ENCODE data around the gene TUBB4A.

The TUBB4A gene

GRCh38 chr19:6457958-6458694 lies 44.0 kb downstream of the TUBB4A start:
- TF ChIP-seq, protein P1, sequence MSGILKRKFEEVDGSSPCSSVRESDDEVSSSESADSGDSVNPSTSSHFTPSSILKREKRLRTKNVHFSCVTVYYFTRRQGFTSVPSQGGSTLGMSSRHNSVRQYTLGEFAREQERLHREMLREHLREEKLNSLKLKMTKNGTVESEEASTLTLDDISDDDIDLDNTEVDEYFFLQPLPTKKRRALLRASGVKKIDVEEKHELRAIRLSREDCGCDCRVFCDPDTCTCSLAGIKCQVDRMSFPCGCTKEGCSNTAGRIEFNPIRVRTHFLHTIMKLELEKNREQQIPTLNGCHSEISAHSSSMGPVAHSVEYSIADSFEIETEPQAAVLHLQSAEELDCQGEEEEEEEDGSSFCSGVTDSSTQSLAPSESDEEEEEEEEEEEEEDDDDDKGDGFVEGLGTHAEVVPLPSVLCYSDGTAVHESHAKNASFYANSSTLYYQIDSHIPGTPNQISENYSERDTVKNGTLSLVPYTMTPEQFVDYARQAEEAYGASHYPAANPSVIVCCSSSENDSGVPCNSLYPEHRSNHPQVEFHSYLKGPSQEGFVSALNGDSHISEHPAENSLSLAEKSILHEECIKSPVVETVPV (CRISPR knock-in tag; IDR thresholded peaks at IDR 0.05), result no peak
- TF ChIP-seq ZFP3 (CRISPR knock-in tag; IDR thresholded peaks at IDR 0.05) (no peak), CREB5 (CRISPR knock-in tag; IDR thresholded peaks at IDR 0.05; ENCODE audit: low read depth) (no peak), ARNTL (CRISPR knock-in tag; IDR thresholded peaks at IDR 0.05; ENCODE audit: borderline replicate concordance, low read depth) (no peak), GLIS3 (CRISPR knock-in tag; IDR thresholded peaks at IDR 0.05) (no peak), ZC3H10 (CRISPR knock-in tag; IDR thresholded peaks at IDR 0.05) (no peak), ZNF8 (CRISPR knock-in tag; IDR thresholded peaks at IDR 0.05) (no peak), PPARA (CRISPR knock-in tag; IDR thresholded peaks at IDR 0.05; ENCODE audit: borderline replicate concordance) (no peak), OSR1 (CRISPR knock-in tag; IDR thresholded peaks at IDR 0.05) (no peak), BACH2 (CRISPR knock-in tag; IDR thresholded peaks at IDR 0.05; ENCODE audit: borderline replicate concordance) (no peak), TOX (CRISPR knock-in tag; IDR thresholded peaks at IDR 0.05; ENCODE audit: borderline replicate concordance) (no peak), RARB (CRISPR knock-in tag; IDR thresholded peaks at IDR 0.05) (no peak), ZNF70 (CRISPR knock-in tag; IDR thresholded peaks at IDR 0.05) (no peak)
- TF ChIP-seq, protein P2, sequence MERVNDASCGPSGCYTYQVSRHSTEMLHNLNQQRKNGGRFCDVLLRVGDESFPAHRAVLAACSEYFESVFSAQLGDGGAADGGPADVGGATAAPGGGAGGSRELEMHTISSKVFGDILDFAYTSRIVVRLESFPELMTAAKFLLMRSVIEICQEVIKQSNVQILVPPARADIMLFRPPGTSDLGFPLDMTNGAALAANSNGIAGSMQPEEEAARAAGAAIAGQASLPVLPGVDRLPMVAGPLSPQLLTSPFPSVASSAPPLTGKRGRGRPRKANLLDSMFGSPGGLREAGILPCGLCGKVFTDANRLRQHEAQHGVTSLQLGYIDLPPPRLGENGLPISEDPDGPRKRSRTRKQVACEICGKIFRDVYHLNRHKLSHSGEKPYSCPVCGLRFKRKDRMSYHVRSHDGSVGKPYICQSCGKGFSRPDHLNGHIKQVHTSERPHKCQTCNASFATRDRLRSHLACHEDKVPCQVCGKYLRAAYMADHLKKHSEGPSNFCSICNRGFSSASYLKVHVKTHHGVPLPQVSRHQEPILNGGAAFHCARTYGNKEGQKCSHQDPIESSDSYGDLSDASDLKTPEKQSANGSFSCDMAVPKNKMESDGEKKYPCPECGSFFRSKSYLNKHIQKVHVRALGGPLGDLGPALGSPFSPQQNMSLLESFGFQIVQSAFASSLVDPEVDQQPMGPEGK (CRISPR knock-in tag; IDR thresholded peaks at IDR 0.05; ENCODE audit: borderline replicate concordance), result no peak
- TF ChIP-seq, protein P3, sequence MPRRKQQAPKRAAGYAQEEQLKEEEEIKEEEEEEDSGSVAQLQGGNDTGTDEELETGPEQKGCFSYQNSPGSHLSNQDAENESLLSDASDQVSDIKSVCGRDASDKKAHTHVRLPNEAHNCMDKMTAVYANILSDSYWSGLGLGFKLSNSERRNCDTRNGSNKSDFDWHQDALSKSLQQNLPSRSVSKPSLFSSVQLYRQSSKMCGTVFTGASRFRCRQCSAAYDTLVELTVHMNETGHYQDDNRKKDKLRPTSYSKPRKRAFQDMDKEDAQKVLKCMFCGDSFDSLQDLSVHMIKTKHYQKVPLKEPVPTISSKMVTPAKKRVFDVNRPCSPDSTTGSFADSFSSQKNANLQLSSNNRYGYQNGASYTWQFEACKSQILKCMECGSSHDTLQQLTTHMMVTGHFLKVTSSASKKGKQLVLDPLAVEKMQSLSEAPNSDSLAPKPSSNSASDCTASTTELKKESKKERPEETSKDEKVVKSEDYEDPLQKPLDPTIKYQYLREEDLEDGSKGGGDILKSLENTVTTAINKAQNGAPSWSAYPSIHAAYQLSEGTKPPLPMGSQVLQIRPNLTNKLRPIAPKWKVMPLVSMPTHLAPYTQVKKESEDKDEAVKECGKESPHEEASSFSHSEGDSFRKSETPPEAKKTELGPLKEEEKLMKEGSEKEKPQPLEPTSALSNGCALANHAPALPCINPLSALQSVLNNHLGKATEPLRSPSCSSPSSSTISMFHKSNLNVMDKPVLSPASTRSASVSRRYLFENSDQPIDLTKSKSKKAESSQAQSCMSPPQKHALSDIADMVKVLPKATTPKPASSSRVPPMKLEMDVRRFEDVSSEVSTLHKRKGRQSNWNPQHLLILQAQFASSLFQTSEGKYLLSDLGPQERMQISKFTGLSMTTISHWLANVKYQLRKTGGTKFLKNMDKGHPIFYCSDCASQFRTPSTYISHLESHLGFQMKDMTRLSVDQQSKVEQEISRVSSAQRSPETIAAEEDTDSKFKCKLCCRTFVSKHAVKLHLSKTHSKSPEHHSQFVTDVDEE (CRISPR knock-in tag; IDR thresholded peaks at IDR 0.05), result no peak
- TF ChIP-seq, protein P4, sequence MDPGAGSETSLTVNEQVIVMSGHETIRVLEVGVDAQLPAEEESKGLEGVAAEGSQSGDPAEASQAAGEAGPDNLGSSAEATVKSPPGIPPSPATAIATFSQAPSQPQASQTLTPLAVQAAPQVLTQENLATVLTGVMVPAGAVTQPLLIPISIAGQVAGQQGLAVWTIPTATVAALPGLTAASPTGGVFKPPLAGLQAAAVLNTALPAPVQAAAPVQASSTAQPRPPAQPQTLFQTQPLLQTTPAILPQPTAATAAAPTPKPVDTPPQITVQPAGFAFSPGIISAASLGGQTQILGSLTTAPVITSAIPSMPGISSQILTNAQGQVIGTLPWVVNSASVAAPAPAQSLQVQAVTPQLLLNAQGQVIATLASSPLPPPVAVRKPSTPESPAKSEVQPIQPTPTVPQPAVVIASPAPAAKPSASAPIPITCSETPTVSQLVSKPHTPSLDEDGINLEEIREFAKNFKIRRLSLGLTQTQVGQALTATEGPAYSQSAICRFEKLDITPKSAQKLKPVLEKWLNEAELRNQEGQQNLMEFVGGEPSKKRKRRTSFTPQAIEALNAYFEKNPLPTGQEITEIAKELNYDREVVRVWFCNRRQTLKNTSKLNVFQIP (CRISPR knock-in tag; IDR thresholded peaks at IDR 0.05; ENCODE audit: borderline replicate concordance, low read depth), result no peak
- ATAC-seq, result no peak

DNA sequence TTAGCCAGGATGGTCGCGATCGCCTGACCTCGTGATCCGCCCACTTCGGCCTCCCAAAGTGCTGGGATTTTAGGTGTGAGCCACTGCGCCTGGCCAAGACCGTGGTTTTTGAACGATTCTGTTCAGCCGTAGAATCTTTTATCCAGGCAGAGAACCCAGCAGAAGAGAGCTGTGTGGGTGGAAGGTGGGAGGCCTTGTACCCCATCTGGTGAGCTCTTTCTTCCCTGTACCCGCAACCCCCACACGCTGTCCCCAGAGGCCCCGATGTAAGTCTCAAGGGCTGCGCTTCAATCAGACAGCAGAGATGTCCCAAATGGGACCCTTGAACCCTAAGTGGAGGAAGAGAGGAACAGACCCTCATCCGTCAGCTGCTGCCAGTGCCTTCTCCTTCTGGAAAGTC lies 46.2 kb downstream of the TUBB4A start:
- no peak for ATAC-seq
- TF ChIP-seq PPARA (CRISPR knock-in tag; IDR thresholded peaks at IDR 0.05; ENCODE audit: borderline replicate concordance) (no peak), CSDC2 (CRISPR knock-in tag; IDR thresholded peaks at IDR 0.05) (no peak), OSR1 (CRISPR knock-in tag; IDR thresholded peaks at IDR 0.05) (no peak), ZFP30 (CRISPR knock-in tag; IDR thresholded peaks at IDR 0.05) (no peak), RARB (CRISPR knock-in tag; IDR thresholded peaks at IDR 0.05) (no peak), ZC3H10 (CRISPR knock-in tag; IDR thresholded peaks at IDR 0.05) (no peak)
- TF ChIP-seq, protein P3 (CRISPR knock-in tag; IDR thresholded peaks at IDR 0.05), result no peak

Data from SK-N-SH treated with all-trans-retinoic acid at 6 μM for 48 hours (cell line).